Fibroblast of lung (primary cell): ENCODE results near the gene RAP1GAP.

ENCODE experiments used
- CTCF ChIP-seq, 2 donors: IDR thresholded peaks in 1 of 2; conservative IDR thresholded peaks in 1 of 2; 1 replicate in 1 of 2; 2 replicates in 1 of 2; pipeline ENCODE4 v1.5.1; 2011 to 2012; ENCODE audit warnings: low read length in 2 of 2, control low read depth in 1 of 2, inconsistent platforms in 1 of 2, low read depth in 1 of 2, mild to moderate bottlenecking in 1 of 2
- EZH2 ChIP-seq: IDR thresholded peaks from 2 replicates; pipeline ENCODE4 v1.5.1; 2012; ENCODE audit warnings: low read length, control low read depth, mild to moderate bottlenecking; ENCODE audit errors: missing control alignments

- TF ChIP-seq CTCF (conservative IDR thresholded peaks at IDR 0.05 in 1 of 2, IDR thresholded peaks at IDR 0.05 in 1 of 2; ENCODE audit: low read depth in 1 of 2, low read length in 2 of 2) = no peak
- no peak for TF ChIP-seq EZH2
Measured at GRCh38 chr1:21707086-21707840, 38.1 kb upstream of the RAP1GAP start.
